GM18505 (cell line): ENCODE results near the gene SELENOI.

Experiments used
- ATAC-seq: cut with Tn5 transposase; IDR thresholded peaks from one replicate; pipeline ENCODE4 v1.9.1; 2021; ENCODE audit not compliant: unreplicated experiment
- POLR2A ChIP-seq: IDR thresholded peaks from 4 replicates; pipeline ENCODE4 v1.6.1; 2011; ENCODE audit warnings: borderline replicate concordance; ENCODE audit not compliant: insufficient read depth, insufficient read length; ENCODE audit errors: extremely low read depth

The SELENOI gene

DNA sequence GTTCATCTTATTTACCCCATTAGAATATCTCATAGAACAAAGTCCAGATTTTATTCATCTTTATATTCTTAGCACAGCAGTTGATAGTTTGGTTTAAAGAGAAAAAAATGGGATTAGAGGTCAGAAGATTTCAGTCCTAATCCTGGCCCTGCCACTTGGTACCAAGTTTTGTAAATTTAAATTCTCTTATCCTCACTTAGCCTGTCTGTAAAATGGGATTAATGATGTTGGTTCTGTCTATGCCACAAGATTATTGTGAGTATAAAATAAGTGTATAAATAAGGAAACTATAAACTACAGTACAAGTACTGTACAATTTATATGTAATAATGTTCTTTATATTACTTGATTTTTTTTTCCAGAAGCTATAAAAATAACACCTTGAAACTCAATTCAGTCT lies 38.7 kb downstream of the SELENOI start:
- no peak for ATAC-seq
- no peak for TF ChIP-seq POLR2A

DNA sequence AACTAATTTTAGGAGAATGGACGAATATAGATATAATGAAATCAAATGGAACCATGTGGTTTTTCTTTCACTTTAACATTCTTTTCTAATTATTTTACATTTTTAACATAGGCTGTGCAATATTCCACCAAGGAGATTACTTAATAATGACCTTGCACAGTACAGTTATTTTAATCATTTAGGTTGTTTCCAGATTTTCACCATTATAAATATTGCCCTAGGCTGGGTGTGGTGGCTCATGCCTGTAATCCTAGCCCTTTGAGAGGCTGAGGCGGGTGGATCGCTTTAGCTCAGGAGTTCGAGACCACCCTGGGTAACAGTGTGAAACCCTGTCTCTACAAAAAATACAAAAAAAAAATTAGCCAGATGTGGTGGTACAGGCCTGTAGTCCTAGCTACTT lies 41.2 kb downstream of the SELENOI start:
- ATAC-seq, result no peak

DNA sequence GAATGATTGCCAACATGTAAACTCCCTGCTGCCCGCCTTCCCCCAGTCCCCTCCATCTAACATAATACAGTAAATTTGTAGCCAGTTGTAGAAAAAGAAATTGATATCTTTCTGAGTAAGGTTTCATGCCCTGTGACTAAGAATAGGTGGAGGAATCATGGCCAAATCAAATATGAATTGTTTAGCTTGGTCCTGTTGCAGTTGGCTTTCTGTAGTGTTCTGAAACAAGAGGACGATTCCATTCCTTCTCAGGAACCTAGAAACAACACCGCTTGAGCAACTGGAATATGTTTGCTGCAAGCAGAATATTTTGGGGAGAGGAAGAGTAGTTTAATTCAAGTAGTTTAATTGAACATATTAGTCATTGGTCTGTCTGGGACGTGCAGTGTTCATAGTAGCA lies 48.8 kb downstream of the SELENOI start:
- ATAC-seq, result no peak
- no peak for TF ChIP-seq POLR2A

More for the DNA sequence above, 41.2 kb downstream of the SELENOI start:
- TF ChIP-seq POLR2A, result no peak

DNA sequence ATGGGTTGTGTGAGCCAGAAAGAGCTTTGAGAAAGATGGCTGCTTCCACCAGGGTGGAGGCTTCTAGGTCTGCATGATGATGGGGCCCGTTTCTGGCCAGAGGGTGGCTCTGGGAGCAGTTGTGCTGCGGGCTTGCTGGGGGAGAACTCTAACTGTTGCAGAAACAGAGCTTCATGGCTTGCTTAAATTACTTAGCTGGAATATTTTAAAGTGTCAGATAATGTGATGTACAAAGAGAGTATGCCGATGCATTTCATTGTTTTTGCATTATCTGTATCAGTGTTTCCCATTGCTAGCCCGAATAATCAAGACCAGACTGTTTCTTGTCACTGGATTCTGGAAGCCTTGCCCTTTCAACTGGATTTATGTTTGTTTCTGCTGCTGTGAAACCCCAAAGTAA lies 49.5 kb downstream of the SELENOI start:
- no peak for TF ChIP-seq POLR2A
- ATAC-seq, result no peak

DNA sequence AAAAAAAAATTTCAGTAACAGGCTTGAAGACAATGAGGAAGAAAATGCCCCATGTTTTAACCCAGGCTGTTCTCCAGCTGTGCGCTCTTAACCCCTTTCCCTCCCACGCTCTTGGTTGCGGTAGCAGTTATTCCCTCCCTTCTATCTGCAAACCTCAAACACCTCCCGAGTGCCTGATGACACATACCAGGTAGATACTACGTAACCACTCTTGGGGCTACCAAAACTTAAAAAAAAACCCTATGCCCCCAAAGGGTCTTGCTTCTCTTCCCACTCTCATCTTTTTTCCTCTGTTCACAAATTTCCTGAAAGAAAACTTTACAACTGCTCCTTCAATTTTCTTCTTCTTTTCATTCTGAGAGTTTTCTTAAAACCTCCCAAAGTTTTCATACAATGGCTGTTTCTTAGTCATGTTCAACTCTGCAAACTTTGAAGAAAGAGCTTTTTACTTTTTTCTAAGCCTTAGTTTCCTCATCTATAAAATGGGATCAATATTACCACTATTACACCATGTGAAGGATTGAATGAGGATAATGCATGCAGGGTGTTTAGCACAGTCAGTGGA lies 50.9 kb downstream of the SELENOI start:
- no peak for ATAC-seq
- TF ChIP-seq POLR2A, result no peak

DNA sequence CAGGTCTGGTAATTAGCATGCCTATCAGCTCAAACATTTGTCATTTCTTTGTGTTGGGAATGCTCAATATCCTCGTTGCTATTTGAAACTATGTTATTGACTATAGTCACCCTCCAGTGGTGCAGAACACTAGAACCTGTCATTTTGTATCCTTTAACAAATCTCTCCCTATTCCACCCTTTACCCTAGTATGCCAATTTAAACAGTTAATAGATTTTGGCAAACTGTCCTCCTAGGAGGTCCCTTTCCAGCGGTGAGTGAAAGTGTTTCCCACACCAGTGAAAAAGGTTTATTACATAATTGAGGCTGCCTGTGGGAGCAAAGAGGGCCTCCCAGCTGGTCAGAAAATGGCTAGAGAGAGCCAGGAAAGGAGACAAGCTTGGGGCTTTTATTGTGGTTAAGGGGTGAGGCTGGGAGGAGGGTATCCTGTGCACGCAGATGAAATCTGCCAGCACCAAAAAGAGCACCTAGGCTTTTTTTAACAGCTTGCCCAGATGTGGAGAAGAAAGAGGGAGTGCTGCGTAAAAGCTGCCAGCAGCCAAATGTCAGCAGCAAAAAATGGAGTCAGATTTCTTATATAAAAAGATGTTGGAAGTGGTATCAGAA lies 53.9 kb downstream of the SELENOI start:
- TF ChIP-seq POLR2A, result no peak
- ATAC-seq, result no peak

DNA sequence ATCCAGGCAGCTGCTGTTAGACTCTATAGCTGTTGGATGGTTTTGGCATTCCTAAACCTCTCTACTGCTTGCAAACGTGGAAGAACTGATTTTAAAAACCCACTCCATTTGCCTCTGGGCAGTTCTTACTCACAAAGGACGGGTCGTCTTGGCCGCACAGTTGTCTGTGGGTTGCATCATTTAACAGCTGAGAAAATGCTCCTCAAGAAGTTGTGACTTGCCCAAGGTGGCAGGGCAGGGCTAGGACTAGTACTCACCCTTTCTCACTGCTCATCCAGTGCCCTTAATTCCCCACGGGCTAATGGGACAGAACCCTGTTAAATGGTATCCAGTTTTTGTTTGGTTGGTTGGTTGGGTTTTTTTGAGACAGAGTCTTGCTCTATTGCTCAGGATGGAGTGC lies 54.8 kb downstream of the SELENOI start:
- no peak for TF ChIP-seq POLR2A
- ATAC-seq, result no peak

DNA sequence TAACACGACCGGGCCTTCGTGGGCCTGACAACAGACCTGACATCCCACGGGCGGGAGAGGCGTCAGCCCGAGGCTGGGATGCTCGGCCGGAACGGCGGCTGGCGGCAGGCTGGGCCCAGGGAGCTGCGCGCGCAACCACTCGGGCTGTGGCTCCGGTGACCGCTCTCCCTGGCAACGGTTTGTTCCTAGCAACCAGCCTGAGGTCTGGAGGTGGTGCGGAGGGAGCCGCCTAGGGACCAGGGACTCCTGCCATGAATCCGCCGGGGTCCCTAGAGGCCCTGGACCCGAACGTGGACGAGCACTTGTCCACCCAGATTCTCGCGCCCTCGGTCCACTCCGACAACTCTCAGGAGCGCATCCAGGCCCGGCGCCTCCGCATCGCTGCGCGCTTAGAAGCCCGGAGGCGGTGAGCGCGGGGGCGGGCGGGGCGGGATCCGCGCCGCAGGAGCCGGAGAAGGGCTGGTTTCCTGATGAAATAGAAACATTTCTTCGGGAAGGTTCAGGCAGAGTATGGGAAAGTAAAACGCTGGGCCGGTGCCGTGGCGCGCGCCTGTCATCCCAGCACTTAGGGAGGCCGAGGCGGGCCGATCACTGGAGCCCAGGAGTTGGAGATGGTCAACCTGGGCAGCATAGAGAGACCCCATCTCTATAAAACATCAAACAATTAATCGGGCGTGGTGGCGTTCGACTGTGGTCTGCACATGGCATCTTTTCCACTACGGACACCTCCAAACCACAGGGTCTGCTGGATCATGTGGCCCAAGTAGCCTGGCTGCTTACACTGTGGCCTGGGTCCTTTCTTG lies 56.0 kb downstream of the SELENOI start, which contains the start of gene DRC1:
DRC1 (plus strand) TSS at position 182 of the 803 bp plus-strand sequence; CDS start at position 252, 70 bp downstream.
- TF ChIP-seq POLR2A, result no peak
- no peak for ATAC-seq

DNA sequence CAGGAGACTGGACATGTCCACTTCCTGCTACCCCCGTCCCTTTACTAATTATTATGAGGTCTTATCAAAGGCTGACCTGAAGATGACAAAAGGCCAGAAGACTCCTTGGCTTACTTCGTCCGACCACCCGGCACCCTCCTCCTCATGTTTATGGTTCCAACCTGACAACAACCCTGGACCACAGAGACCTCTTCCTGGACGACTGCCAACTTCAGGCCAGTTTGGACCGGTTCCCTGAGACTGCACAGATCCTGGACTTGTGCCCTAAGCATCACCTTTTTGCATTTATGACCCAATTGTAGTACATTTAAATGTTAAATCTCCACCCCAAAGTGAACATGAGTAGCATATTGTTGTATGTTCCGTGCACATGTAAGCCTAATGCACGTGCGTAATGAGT lies 61.6 kb downstream of the SELENOI start:
- no peak for ATAC-seq
- no peak for TF ChIP-seq POLR2A

DNA sequence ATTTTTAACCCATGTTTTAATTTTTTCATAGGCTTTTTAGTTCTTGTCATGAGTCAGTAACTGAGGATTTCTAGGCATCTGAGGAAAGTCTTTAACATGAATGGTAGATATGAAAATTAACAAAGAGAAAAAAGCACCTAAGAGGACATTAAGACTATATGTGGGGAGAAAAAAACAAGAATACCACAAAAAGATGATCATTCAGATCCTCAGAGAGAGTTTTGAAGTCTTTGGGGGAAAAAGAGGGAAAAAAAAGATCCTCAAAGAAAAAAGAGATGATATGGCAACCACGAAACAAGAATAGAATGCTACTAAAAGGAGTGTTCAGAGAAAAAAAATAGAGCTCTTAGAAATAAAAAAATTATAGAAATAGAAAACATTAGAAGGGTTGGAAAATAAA lies 63.8 kb downstream of the SELENOI start:
- no peak for TF ChIP-seq POLR2A
- no peak for ATAC-seq

DNA sequence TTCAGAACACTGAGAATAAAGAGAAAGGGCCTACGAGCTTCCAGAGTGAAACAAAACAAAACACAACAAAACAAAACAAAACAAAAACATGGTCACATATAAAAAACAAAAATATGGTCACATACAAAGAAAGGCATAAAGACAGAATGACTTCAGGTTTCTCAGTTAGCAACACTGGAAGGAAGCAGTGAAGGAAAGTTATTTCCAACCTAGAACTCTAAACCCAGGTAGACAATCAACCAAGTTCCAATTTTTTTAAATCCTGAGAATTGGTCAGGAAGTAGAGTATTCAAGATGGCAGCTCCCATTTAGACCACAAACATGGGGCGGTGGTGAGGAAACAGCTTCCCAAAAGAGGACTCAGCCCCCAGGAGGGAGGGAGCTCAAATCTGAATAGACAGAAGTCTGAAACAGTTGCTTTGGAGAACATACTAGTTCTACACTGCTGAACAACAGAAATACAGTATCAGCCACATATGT lies 64.9 kb downstream of the SELENOI start:
- ATAC-seq, result no peak
- TF ChIP-seq POLR2A, result no peak

DNA sequence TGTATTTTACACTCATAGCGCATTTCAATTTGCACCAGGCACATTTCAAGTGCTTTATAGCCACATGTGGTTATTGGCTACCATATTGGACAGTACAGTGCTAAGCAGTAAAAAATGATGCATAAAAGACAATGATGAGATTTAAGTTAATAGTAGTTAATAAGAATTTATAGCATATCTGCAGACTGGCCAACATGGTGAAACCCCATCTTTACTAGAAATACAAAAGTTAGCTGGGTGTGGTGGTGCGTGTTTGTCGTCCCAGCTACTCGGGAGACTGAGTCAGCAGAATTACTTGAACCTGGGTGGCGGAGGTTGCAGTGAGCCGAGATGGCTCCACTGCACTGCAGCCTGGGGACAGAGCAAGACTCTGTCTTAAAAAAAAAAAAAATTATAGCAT lies 65.5 kb downstream of the SELENOI start:
- ATAC-seq, result no peak
- no peak for TF ChIP-seq POLR2A

DNA sequence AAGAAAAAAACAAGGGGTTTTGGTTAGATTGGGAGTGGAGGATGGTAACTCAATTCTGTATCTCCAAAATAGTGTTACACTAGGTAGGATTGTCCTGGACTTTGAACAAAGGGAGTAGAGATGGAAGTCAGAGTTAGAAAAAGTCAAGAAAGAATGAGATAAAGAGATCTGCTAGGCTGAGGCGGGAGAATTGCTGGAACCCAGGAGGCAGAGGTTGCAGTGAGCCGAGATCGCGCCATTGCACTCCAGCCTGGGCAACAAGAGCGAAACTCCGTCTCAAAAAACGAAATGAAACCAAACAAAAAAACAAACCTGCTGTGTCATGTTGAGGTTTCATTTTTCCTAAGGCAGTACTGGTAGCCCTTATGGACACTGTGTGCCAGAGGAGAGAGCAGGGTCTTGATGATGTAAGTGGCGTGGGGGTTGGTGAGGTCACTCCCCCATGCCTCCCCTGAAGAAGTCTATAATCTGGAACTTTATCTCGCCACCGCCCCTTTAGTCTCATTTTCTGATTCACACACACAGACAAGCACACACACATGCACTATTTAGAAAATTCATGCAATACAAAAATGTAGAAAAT lies 66.2 kb downstream of the SELENOI start:
- no peak for ATAC-seq
- TF ChIP-seq POLR2A, result no peak
